ENCODE measurements around the gene RPL27A.

RPL27A gene

DNA sequence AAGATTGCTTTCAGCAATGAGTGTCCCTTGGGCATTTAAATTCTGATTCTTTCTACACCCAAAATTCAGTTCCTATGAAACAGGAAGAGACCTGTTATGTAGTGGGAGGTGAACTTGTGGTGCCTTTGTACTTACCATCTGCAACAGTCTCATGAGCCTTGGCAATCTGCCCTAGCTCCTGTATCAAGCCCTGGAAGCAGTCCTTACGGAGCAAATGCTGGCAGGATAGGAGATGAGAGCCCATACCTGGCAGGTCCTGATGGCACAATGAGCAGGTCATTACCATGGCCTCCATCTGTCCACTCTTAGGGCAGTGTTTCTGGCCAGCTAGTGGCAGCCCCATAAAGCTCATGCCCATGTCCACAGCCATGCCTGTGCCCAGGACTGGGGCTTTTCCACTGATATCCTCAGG is 10.9 kb upstream of the RPL27A start:
- TF ChIP-seq, protein P1, sequence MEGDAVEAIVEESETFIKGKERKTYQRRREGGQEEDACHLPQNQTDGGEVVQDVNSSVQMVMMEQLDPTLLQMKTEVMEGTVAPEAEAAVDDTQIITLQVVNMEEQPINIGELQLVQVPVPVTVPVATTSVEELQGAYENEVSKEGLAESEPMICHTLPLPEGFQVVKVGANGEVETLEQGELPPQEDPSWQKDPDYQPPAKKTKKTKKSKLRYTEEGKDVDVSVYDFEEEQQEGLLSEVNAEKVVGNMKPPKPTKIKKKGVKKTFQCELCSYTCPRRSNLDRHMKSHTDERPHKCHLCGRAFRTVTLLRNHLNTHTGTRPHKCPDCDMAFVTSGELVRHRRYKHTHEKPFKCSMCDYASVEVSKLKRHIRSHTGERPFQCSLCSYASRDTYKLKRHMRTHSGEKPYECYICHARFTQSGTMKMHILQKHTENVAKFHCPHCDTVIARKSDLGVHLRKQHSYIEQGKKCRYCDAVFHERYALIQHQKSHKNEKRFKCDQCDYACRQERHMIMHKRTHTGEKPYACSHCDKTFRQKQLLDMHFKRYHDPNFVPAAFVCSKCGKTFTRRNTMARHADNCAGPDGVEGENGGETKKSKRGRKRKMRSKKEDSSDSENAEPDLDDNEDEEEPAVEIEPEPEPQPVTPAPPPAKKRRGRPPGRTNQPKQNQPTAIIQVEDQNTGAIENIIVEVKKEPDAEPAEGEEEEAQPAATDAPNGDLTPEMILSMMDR (IDR thresholded peaks at IDR 0.05; ENCODE audit: low read depth, low read length), result no peak
- no peak for DNase-seq (ENCODE audit: low read depth, low spot score)
- in situ Hi-C loops (cut with HindIII; ENCODE audit: low sequenced_read_pairs), result no loop called here
- H3K4me3 ChIP-seq (ENCODE audit: low read depth, low read length), result no peak overlapping the region

DNA sequence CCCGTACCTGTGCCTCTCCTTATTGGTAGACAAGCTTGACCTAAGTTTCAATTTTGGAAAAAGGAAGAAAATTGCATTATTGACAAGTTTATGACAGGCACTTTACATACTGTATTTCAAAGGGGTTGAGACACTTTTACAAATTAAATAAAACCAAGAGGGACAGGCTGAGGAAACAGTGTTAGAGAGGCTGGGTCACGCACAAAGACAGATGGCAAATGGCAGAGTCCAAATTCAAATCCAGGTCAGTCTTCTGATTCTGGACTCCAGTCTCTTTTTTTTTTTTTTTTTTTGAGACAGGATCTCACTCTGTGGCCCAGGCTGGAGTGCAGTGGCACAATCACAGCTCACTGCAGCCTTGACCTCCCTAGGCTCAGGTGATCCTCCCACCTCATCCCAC is 10.2 kb upstream of the RPL27A start:
- no peak overlapping the region for H3K4me3 ChIP-seq (ENCODE audit: low read depth, low read length)
- in situ Hi-C loops (cut with HindIII; ENCODE audit: low sequenced_read_pairs), result no loop called here
- DNase-seq (ENCODE audit: low read depth, low spot score), result no peak
- TF ChIP-seq, protein P1 (IDR thresholded peaks at IDR 0.05; ENCODE audit: low read depth, low read length), result no peak

DNA sequence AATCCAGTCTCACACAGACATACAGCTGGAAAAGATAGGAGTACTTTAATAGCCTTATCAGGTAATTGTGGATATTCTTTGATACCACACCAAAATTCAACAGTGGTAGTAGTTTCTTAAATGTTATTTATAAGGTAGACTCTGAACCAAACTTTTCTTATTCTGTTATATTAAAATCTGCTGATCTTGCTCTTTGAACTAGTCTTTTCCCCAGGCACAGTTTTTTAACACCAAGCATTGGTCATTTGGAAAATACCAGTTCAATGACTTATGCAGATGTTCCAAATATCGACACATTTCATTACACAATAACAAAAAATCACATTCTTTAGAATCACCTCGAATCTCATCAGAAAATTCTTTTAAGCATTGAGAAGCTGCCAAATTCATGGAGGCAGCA is 7.7 kb upstream of the RPL27A start:
- in situ Hi-C loops (cut with HindIII; ENCODE audit: low sequenced_read_pairs), result no loop called here
- DNase-seq (ENCODE audit: low read depth, low spot score), result no peak
- TF ChIP-seq, protein P1 (IDR thresholded peaks at IDR 0.05; ENCODE audit: low read depth, low read length), result no peak
- no peak overlapping the region for H3K4me3 ChIP-seq (ENCODE audit: low read depth, low read length)

DNA sequence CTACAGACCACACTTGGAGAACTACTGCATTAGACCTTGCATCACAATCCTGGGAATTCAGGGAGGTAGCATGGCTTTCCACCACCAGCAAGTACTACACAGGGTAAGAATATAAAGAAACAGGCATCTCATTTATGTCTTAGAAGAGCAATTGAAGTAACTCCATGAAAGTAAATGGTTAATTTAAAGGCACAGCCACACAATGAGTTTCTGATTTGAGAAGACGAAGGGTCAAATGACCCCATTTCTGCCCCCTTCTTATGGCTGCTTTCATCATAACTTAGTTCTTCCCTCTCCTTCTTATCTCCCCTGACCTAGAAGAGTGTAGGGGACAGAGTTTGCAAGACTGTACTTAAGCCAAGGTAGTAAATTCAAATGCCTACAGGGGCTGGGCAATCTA is 6.1 kb upstream of the RPL27A start:
- no peak for DNase-seq (ENCODE audit: low read depth, low spot score)
- TF ChIP-seq, protein P1 (IDR thresholded peaks at IDR 0.05; ENCODE audit: low read depth, low read length), result no peak
- in situ Hi-C loops (cut with HindIII; ENCODE audit: low sequenced_read_pairs), result no loop called here
- no peak overlapping the region for H3K4me3 ChIP-seq (ENCODE audit: low read depth, low read length)

DNA sequence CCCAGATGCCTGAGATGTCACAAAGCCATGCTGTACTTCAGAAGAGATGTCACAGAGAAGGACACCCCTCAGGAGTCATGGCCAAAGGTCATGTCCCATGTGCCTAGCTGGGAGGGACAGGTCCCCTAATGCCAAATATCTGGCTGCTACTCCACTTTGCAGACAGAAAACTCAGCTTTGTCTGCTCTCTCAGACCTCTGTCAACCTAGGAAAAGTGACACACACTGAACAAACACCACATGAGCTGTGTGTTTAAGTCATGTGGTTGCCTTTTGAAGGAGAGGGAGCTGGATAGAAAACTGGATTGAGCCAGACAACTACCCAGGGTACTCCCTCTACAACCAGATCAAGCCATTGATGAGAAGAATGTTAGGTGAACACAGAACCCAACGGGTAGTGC is 3.6 kb upstream of the RPL27A start:
- H3K4me3 ChIP-seq (ENCODE audit: low read depth, low read length), result no peak overlapping the region
- in situ Hi-C loops (cut with HindIII; ENCODE audit: low sequenced_read_pairs), result no loop called here
- TF ChIP-seq, protein P1 (IDR thresholded peaks at IDR 0.05; ENCODE audit: low read depth, low read length), result no peak
- DNase-seq (ENCODE audit: low read depth, low spot score), result no peak

DNA sequence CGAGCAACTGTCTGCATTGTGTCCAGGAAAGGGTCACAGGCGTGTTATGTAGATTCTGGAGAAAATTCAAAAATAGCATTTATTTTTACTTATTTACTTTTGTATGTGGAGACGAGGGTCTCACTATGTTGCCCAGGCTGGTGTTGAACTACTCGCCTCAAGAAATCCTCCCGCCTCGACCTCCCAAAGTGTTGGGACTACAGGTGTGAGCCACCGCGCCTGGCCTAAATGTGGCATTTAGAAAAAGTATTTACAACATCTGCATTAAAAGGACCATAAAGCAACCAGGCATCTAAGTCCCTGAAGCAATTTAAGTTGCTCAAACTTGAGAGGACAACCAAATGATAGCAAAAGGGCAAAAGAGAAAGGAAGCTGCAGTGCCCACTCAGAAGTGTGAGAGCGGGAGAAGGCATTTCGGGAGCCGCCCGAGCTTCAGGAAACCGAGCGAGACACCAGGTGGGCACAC is 722 bp upstream of the RPL27A start:
- in situ Hi-C loops (cut with HindIII; ENCODE audit: low sequenced_read_pairs), result no loop called here
- H3K4me3 ChIP-seq (ENCODE audit: low read depth, low read length), result peak overlapping the region; percentile 98
- DNase-seq (ENCODE audit: low read depth, low spot score), result no peak
- TF ChIP-seq, protein P1 (IDR thresholded peaks at IDR 0.05; ENCODE audit: low read depth, low read length), result no peak

Data from astrocyte of the spinal cord (primary cell).